CD4-positive, alpha-beta T cell (primary cell): Measurements from ENCODE around the gene DPM2. TPM values are rescaled to one million over a fixed set of nuclear protein-coding genes. Genes with fewer than 3 reads are reported as not detected.

ENCODE experiments used
- ATAC-seq: fragments of 200-7000 bp; cut with Tn5 transposase; one replicate; pipeline ENCODE4 v1.10.0; 2022; ENCODE audit warnings: mild to moderate bottlenecking; ENCODE audit not compliant: poor library complexity
- CTCF ChIA-PET: fragments of 350-600 bp; sonication (Branson Sonifier 250); formaldehyde crosslinking; loops from one replicate; lab custom pipeline; 2021; ENCODE audit warnings: antibody characterized with exemption, inconsistent platforms; lab: Charles Lee
- POLR2A ChIA-PET: fragments of 350-600 bp; sonication (Branson Sonifier 250); formaldehyde crosslinking; loops from one replicate; lab custom pipeline; 2021; ENCODE audit warnings: antibody characterized with exemption, inconsistent platforms; lab: Charles Lee
- DNase-seq, 14 experiments: peaks; one replicate each; pipeline ENCODE4 v3.0.0-alpha.2; 2013 to 2020; ENCODE audit warnings: mixed read lengths in 2 of 14
- H3K27ac ChIP-seq, 2 donors: one replicate each; pipeline versions ENCODE4 v1.5.1 to v1.7.0; 2013; ENCODE audit warnings: low read length in 2 of 2, low read depth in 1 of 2, mild to moderate bottlenecking in 1 of 2
- H3K27me3 ChIP-seq, 2 experiments: 1 replicate in 1 of 2; 2 replicates in 1 of 2; pipeline versions ENCODE4 v1.6.1 to v1.7.0; 2013; ENCODE audit warnings: low read length in 2 of 2, control low read depth in 1 of 2, mild to moderate bottlenecking in 1 of 2, moderate library complexity in 1 of 2; ENCODE audit not compliant: insufficient read depth in 2 of 2, control insufficient read depth in 1 of 2
- H3K36me3 ChIP-seq: one replicate; pipeline ENCODE4 v1.6.1; 2013; ENCODE audit warnings: low read length, control low read depth; ENCODE audit not compliant: insufficient read depth
- H3K4me1 ChIP-seq: one replicate; pipeline ENCODE4 v1.6.1; 2013; ENCODE audit warnings: low read length, control low read depth; ENCODE audit not compliant: insufficient read depth
- H3K4me3 ChIP-seq: one replicate; pipeline ENCODE4 v1.5.1; 2013; ENCODE audit warnings: mild to moderate bottlenecking, low read length, moderate library complexity
- H3K9me3 ChIP-seq, 2 experiments: 1 replicate in 1 of 2; 2 replicates in 1 of 2; pipeline versions ENCODE4 v1.6.1 to v1.7.0; 2013; ENCODE audit warnings: low read length in 2 of 2, mild to moderate bottlenecking in 2 of 2, control low read depth in 1 of 2, moderate library complexity in 1 of 2; ENCODE audit not compliant: control insufficient read depth in 1 of 2, insufficient read depth in 1 of 2
- H3K27ac Mint-ChIP-seq: one replicate; pipeline ENCODE4 v1.8.0; 2020; ENCODE audit warnings: mixed read lengths
- H3K27me3 Mint-ChIP-seq: one replicate; pipeline ENCODE4 v1.8.0; 2021; ENCODE audit warnings: mixed read lengths
- H3K36me3 Mint-ChIP-seq: one replicate; pipeline ENCODE4 v1.8.0; 2021; ENCODE audit warnings: low read depth, mixed read lengths
- H3K4me1 Mint-ChIP-seq: one replicate; pipeline ENCODE4 v1.8.0; 2021; ENCODE audit warnings: low read depth, mixed read lengths
- H3K4me3 Mint-ChIP-seq: one replicate; pipeline ENCODE4 v1.8.0; 2020; ENCODE audit warnings: mild to moderate bottlenecking, mixed read lengths
- H3K9me3 Mint-ChIP-seq: one replicate; pipeline ENCODE4 v1.8.0; 2020; ENCODE audit warnings: mixed read lengths
- intact Hi-C, 2 experiments: fragments of 100-400 bp; cut with DNase I in 1 of 2; cut with micrococcal nuclease in 1 of 2; formaldehyde crosslinking; loops; one replicate each; pipeline versions ENCODE4 v1.15.1 to v1.9.0; 2023 to 2025; cut with DNase I, micrococcal nuclease
- total RNA-seq, 174 experiments: library from RNA in 2 of 174; stranded (reverse) in 2 of 174; gene quantifications; one replicate each; pipeline ENCODE4 v1.2.3 and lab custom pipeline; 2021 to 2026
- TF ChIP-seq, protein P1 (sequence below): fragments of 200-600 bp; IDR thresholded peaks from one replicate; pipeline ENCODE4 v1.8.0; 2022; ENCODE audit warnings: antibody characterized with exemption, mild to moderate bottlenecking

DPM2 gene
- total RNA-seq, 2 experiments from 2014 or later, result 41.7 to 47.6 TPM

DNA sequence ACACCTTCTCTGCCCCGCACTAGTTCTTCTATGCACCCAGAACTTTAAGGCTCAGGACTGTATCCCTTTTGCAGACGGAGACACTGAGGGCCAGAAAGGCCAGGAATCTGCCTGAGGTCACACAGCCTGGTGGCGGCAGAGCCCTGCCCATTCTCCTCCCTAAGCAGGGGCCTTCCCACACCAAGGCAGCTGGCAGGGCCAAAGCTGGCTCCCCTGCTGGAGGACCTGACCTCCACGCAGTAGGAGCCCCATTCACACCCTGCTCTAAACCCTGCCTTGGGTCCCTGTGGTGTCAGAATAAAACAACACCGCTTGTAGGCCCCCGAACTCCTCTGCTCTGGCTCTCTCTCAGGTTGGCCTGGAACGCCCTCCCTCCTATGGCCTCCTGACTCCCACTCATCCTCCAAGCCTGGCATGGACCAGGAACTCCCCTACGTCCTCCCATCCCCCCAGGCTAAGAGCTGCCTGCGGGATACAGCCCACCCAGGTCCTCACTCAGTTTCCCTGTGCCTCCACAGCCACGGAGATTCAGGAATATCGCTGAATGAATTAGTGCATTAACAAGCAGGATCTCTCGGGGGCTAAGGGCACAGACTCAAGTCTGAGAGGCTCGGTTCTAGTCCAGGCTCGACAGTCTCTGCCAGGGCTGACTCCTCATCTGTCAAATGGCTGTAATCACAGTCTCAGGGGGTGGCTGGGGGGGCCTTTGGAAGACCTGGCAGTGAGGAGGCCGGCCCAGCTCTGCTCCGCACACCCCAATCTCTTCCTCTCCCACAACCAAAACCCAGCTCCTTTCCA lies 41.1 kb downstream of the DPM2 start:
- H3K4me3 Mint-ChIP-seq, result peak overlapping the region; percentile 48
- Histone ChIP-seq H3K9me3 (peaks cover 22 to 32% of the 10 kb centered on the region in 2 experiments), H3K27ac (no peak overlapping the region), H3K36me3 (peaks cover 46% of the 10 kb centered on the region), H3K4me1 (peaks cover 39% of the 10 kb centered on the region), H3K27me3 (no peaks in the 10 kb centered on the region), H3K4me3 (no peak overlapping the region)
- TF ChIP-seq, protein P1, sequence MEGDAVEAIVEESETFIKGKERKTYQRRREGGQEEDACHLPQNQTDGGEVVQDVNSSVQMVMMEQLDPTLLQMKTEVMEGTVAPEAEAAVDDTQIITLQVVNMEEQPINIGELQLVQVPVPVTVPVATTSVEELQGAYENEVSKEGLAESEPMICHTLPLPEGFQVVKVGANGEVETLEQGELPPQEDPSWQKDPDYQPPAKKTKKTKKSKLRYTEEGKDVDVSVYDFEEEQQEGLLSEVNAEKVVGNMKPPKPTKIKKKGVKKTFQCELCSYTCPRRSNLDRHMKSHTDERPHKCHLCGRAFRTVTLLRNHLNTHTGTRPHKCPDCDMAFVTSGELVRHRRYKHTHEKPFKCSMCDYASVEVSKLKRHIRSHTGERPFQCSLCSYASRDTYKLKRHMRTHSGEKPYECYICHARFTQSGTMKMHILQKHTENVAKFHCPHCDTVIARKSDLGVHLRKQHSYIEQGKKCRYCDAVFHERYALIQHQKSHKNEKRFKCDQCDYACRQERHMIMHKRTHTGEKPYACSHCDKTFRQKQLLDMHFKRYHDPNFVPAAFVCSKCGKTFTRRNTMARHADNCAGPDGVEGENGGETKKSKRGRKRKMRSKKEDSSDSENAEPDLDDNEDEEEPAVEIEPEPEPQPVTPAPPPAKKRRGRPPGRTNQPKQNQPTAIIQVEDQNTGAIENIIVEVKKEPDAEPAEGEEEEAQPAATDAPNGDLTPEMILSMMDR, result no peak
- H3K9me3 Mint-ChIP-seq, result no peaks in the 10 kb centered on the region
- intact Hi-C loops, result loop anchor here in 1 of 2 experiments (5.0 kb wide), 1 partner anchor 34 kb away; no protein-coding TSS in a partner anchor
- no peak for DNase-seq
- H3K27me3 Mint-ChIP-seq, result no peaks in the 10 kb centered on the region
- peak overlapping the region; percentile 86 for H3K27ac Mint-ChIP-seq
- peaks cover 33% of the 10 kb centered on the region for H3K4me1 Mint-ChIP-seq
- H3K36me3 Mint-ChIP-seq, result peaks cover 67% of the 10 kb centered on the region
- POLR2A ChIA-PET, result interaction anchor here (0.9 to 2.1 kb wide), 4 partner anchors 9 to 33 kb away, joined by 3 to 8 read pairs (median 4); no protein-coding TSS in a partner anchor
- CTCF ChIA-PET, result interaction anchor here (1.3 kb wide), 1 partner anchor 25 kb away, joined by 3 read pairs; no protein-coding TSS in a partner anchor
- no peak for ATAC-seq

DNA sequence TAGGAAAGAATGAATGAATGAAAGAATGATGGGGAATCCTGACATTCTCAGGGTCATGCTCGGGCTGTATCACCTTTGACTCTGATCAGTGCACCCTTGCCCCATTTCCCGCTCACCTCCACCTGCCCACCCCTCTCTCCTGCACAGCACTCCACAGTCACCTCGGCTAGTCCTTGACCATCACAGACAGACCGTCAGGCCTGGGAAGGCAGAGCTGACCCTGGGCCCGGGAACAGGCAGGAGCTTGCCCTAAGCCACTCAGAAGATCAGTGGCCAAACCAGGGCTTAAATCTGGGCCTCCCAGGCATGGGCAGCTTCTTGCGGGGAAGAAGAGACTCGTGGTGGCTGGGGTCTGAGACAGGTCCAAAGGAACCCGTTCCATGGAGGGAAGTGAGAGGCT lies 41.8 kb downstream of the DPM2 start:
- Histone ChIP-seq H3K9me3 (peaks cover 22 to 32% of the 10 kb centered on the region in 2 experiments), H3K4me1 (peaks cover 36% of the 10 kb centered on the region), H3K4me3 (no peak overlapping the region), H3K36me3 (peaks cover 50% of the 10 kb centered on the region), H3K27ac (no peak overlapping the region), H3K27me3 (no peaks in the 10 kb centered on the region)
- no peaks in the 10 kb centered on the region for H3K27me3 Mint-ChIP-seq
- CTCF ChIA-PET, result no interaction called here
- H3K4me1 Mint-ChIP-seq, result peaks cover 27% of the 10 kb centered on the region
- no peaks in the 10 kb centered on the region for H3K9me3 Mint-ChIP-seq
- H3K36me3 Mint-ChIP-seq, result peaks cover 75% of the 10 kb centered on the region
- H3K27ac Mint-ChIP-seq, result no peak overlapping the region
- no peak for DNase-seq
- POLR2A ChIA-PET, result interaction anchor here (1.3 to 2.4 kb wide), 3 partner anchors 10 to 75 kb away, joined by 3 to 9 read pairs (median 5); no protein-coding TSS in a partner anchor
- intact Hi-C loops, result loop anchor here in 1 of 2 experiments (5.0 kb wide), 1 partner anchor 34 kb away; no protein-coding TSS in a partner anchor
- peak overlapping the region; percentile 48 for H3K4me3 Mint-ChIP-seq
- ATAC-seq, result no peak
- TF ChIP-seq, protein P1, result no peak

- Histone ChIP-seq H3K9me3 (peaks cover 22 to 32% of the 10 kb centered on the region in 2 experiments), H3K27ac (no peak overlapping the region), H3K4me3 (no peak overlapping the region), H3K36me3 (peaks cover 61% of the 10 kb centered on the region), H3K4me1 (peaks cover 21% of the 10 kb centered on the region), H3K27me3 (no peaks in the 10 kb centered on the region)
- Mint-ChIP-seq H3K27ac (no peak overlapping the region), H3K4me1 (peaks cover 17% of the 10 kb centered on the region), H3K4me3 (no peak overlapping the region), H3K27me3 (no peaks in the 10 kb centered on the region), H3K36me3 (peaks cover 84% of the 10 kb centered on the region), H3K9me3 (no peaks in the 10 kb centered on the region)
- no peak for DNase-seq
- CTCF ChIA-PET, result interaction anchor here (0.5 kb wide), 1 partner anchor 137 kb away, joined by 4 read pairs; no protein-coding TSS in a partner anchor
- intact Hi-C loops, result no loop called here
- TF ChIP-seq, protein P1, result no peak
- POLR2A ChIA-PET, result interaction anchor here (0.8 to 2.4 kb wide), 2 partner anchors 11 to 12 kb away, joined by 4 to 9 read pairs; no protein-coding TSS in a partner anchor
- ATAC-seq, result no peak
Measured at GRCh38 chr9:127893392-127893791, 44.3 kb downstream of the DPM2 start.
